Stimulated activated CD8-positive, alpha-beta memory T cell treated with anti-CD3 and anti-CD28 coated beads, Interleukin-15, amount 100 ng/mL, for 48 hours (primary cell): ENCODE data around the gene TTC7B.

ENCODE experiments used
- DNase-seq, 2 donors: peaks; one replicate each; pipeline ENCODE4 v3.0.0-alpha.2; 2020; ENCODE audit warnings: low read depth in 2 of 2

TTC7B gene

DNA sequence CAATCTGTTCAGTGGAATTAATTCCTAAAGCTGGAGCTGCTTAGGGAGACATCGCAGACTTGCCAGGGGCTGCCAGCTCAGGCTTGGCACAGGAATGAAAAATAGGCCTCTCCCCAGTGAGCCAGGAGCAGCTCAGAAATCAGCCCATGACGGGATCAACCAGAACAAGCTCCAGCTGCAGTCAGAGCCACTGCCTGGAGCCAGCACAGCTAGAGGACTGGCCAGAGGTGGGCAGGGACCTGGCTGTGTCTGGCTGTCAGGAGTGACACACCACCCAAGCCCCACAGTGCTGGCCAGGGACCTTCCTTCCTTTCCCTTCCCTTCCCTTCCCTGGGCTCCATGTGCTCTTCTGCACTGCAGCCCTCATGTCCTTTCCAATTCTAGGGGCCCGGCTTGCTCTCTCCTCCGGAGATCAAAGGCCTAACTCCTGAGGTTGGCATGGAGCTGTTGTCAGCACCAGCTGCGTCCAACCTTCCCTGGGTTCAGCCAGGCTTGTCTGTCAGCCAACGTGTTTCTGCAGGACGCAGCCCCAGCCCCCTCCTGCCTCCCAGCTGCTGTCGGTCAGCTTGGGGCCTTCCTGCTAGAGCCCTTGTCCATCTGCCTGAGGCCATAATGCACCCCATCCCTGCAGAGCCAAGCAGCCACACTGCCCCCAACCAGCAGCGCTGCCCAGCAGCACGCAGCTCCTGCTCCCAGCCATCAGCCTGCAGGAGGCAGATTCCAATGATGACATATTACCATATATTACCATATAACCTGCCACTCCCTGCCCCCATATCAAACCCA is 270.1 kb downstream of the TTC7B start:
- no peak for DNase-seq

- DNase-seq: no peak
These were observed 270.8 kb downstream of the TTC7B start for GRCh38 chr14:90545382-90545781.

DNA sequence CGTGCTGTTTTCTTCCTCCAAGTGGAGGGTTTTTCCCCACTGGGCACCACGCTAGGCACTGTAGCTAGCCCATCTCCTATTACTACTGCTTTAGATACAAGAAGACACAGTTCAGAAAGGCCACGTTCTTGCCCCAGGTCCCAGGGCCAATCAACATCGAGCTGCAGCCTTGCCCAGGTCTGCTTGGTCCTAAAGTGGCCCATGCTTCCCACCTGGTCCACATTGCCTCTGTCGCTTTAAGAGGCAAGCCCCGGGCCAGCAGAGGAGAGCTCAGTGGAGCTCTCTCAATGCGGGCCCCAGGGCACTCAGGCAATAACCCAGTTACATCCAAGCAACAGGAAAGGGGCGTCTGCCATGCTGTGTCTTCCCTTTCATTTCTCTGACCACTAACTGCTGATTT is 271.3 kb downstream of the TTC7B start:
- no peak for DNase-seq

DNA sequence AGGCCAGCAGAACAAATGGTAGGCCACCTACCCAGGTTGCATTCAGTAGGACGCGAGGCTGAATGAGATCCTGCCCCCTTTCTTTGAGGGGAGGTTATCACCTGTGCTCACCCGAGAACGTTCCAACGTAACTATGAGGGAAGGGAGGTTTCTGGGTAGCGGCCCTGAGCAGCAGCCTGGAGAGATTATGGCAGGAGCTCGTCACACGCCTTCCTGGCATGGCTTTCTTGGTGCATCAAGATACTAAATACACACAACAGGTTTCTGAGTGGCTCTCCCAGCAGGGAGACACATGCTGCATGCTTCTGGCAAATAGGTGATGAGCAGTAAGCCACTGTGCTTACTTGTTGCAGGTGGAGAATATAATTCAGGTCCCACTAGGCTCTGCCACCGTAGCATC is 271.7 kb downstream of the TTC7B start:
- DNase-seq: no peak

- DNase-seq: no peak
These were observed 272.4 kb downstream of the TTC7B start for GRCh38 chr14:90543876-90544275.

- no peak for DNase-seq
These were observed 275.1 kb downstream of the TTC7B start for GRCh38 chr14:90541076-90541634.

- no peak for DNase-seq
These were observed 275.8 kb downstream of the TTC7B start for GRCh38 chr14:90540437-90540836.

- DNase-seq: no peak
These were observed 276.2 kb downstream of the TTC7B start for GRCh38 chr14:90539996-90540395.

DNA sequence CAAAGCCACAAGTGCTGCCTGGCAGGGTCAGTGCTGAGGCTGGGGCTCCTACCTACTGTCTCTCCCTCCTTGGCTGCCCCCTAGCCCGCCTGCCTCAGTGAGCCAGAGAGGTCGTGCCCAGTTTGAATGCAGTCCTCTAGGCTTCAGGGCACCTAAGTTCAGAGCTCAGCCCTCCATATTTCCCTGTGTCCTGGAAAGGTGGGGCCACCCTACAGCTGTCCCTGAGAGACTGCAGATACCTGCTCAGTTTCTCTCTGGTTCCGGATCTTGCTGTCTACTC is 276.8 kb downstream of the TTC7B start:
- no peak for DNase-seq

DNA sequence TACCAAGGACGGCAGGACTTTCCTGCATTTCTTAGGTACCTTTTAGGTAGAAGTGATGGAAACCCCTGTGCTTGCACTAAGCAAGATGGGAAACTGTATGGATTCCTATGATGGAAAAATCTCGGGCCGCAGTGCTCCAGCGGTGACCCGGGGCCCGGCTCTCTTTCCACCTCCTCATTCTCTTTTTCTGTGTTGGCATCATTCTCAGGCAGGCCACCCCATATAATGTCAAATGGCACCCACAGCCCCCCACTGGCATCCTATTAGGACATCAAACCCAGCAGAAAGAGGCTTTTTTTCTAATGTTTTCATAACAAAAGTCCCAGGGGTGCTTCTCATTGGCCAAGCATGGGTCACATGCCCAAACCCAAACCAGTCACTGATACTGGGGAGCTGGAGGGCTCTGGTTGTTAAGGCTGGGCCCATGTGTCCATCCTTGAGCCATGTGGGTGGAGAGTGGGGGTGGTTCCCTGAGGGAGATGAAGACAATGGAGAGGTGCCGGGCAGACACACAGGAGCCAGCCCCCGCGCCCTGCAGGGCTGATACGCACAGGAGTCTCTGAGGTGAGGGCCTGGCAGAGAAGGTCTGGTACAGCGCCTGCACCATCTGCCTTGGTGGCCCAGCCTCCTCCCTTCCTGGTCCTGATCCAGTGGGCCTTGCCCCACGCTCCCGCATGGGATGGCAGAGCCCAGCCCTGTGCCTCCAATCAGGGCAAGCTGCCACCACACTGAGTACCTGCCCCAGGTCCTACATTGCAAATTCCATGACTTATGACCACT is 277.3 kb downstream of the TTC7B start:
- DNase-seq: no peak

DNA sequence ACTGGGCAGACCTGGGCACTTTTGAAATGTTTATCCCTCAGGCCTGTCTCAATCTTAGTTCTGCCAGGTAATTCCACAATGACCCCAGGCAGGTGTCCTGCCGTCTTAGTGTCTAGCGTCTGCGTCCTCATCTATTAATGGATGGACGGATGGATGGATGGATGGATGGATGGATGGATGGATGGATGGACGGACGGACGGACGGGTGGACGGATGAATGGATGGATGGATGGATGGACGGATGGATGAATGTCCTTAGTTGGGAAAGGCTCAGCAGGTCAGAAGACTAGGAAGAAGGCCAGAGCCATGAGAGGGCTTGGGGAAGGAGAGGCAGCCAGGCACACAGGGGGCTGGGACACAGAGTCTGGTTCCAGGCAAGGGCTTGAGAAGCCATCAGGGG is 278.1 kb downstream of the TTC7B start:
- DNase-seq: no peak

DNA sequence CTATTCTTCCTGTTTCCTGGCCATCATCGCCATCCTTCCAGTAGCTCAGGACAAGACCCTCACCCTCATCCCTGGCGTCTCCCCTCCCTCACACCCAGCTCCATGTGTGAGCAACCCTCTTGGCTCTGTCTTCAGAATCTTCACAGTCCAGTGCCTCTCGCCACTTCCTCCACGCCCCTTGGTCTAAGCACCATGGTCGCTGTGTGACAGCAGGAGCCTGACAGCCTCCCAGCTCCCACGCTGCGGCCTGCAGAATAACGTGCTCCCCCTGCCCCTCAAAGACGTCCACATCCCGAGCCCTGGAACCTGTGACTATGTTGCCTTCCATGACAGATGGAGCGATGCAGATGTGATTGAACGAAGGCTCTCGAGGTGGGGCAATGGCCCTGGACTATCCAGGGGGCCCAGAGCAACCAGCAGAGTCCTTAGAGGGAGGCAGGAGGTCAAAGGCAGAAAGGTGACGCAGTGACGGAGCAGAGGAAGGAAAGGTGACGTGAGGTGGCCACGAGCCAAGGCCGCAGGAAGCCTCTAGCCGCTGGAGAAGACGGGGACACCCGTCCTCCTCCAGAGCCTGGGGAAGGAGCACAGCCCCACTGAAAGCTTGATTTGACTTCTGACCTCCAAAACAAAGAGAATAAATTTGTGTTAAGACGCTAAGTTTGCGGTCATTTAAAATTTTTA is 279.6 kb downstream of the TTC7B start:
- no peak for DNase-seq

DNA sequence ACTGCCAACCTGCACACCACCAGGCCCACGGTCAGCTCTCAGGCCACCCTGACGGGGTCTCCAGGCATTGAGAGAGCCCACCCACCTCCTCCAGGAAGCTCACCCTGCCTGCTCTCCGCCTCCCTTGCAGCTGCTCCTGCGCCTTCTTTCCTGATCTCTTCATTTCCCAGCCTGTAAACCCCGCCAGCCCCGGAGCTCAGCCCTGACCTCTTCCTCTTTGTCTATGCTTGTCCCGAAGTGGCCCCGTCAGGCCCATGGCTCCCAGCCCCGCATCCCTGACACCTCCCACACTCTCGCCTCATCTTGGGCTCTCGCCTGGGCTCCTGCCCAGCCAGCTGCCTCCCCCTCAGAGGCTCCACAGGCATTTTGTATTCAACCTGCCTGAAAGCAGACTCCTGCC is 280.1 kb downstream of the TTC7B start:
- no peak for DNase-seq

DNA sequence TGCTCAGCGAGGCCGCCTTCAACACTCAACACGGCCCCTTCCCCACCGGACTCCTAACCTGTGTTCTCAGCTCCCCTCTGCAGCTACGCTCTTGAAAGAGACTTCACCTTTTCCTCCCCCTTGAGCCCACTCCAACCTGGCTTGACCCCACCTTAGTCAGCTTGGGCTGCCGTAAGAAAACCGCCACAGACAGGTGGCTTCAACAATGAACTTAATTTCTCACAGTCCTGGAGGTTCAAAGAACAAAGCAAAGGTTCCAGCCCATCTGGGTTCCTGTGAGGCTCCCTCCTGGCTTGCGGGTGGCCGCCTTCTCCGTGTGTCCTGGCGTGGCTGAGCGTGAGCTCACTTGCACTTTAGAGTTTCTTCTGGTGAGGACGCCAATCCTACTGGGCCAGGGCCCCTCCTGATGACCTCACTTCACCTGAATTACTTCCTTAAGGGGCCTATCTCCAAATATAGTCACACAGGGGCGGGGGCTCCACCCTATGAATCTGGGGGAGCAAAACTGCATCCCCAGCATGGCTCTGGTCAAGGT is 280.6 kb downstream of the TTC7B start:
- no peak for DNase-seq

GRCh38 chr14:90534838-90535555 is 281.2 kb downstream of the TTC7B start:
- DNase-seq: no peak

DNA sequence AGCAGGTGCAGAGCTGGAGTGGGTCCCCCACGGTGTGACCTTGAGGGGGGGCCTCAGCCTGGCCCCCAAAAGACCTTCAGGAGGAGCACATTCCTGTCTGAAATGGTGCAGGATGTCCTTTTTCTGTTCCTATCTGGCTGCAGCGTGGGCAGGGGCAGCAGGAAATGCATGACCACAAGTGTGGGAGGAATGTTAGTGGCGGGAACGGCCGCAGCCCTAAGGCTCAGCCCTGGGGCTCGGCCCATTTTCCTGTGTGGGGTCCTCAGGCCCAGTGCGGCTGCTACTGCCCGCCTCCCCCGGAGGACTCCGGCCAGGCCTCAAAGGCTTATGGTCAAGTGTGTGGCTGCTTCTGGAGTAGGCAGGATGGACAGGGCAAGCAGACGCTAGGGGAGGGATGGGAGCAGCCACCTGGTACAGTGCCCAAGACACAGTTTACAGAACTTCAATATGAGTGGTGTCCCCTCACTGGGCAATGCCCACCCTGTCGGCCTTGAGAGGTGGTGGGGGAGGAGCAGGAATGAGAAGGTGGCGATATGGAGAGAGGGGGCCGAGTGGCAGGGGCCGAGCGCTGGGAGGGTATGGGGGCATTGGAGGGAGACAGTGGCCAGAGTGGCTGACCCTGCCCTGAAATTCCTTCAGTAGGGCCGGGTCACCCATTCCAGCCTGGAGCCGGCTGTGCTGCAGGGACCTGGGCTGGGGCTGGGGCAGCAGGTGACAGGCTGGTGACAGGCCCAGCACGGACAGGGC is 282.0 kb downstream of the TTC7B start:
- no peak for DNase-seq

DNA sequence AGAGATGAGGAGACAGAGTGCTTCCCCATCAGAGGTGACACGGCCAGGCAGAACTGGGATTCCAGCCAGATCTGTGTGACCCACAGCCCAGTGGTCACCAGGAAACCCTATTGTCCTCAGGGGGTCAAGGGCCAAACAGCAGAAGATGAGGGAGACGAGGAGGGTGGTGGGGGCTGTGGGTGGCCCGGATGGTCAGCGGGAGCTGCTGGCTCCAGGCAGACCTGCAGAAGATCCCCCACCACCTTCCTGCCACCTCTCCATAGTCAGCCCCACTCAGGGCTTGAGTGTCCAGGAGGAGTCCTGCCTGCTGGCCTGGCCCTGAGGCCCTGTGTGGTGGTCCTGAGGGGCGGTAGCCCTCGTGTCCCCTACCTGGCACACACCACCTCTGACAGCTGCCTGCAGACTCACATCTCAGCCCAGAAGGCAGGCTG is 282.6 kb downstream of the TTC7B start:
- DNase-seq: no peak

DNA sequence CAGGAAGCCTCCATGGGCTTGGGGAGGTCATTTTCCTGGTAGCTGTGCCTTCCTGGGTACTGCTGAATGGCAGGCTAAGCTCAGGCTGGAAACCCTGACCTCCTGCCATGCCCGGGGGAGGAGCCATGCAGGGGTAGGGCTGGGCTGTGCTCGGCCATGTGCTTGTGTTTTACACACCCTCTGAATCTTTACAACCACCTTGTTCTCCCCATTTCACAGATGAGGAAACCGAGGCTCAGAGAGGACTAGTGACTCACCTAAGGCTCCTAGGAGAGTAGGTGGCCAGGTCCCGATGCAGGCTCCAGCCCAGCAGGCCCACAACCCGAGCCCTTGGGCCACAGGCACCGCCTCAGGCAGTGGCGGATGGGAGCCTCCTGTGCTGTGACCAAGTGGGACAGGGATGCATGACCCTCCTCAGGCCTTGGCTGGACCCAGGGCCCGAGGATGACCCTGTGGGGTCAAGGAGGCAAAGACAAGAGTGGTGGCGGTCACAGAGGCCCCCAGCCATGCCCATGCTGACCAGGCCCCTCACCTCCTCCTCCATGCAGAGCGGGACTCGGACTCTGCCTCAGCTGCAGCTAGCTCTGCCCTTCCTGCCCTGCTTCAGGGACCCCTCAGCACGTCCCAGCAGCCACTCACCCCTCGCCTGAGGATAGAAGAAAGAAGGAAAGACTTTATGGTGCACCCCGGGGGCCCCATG is 283.3 kb downstream of the TTC7B start:
- DNase-seq: no peak

- no peak for DNase-seq
These were observed 284.7 kb downstream of the TTC7B start for GRCh38 chr14:90531497-90531896.

GRCh38 chr14:90530523-90530922 is 285.7 kb downstream of the TTC7B start:
- no peak for DNase-seq
